HL-60/S4 (cell line): ENCODE results near the gene CCDC17.
"Not testable (repeated sequence)": the region's sequence is repeated elsewhere in the genome, so short reads cannot be mapped to it uniquely, and the experiment has no call there.

ENCODE experiments used
- in situ Hi-C: fragments of 300-500 bp; cut with MboI; formaldehyde crosslinking; loops from 2 replicates; pipeline ENCODE4 v1.14.3; 2022; ENCODE audit warnings: low sequenced_read_pairs

CCDC17 gene

DNA sequence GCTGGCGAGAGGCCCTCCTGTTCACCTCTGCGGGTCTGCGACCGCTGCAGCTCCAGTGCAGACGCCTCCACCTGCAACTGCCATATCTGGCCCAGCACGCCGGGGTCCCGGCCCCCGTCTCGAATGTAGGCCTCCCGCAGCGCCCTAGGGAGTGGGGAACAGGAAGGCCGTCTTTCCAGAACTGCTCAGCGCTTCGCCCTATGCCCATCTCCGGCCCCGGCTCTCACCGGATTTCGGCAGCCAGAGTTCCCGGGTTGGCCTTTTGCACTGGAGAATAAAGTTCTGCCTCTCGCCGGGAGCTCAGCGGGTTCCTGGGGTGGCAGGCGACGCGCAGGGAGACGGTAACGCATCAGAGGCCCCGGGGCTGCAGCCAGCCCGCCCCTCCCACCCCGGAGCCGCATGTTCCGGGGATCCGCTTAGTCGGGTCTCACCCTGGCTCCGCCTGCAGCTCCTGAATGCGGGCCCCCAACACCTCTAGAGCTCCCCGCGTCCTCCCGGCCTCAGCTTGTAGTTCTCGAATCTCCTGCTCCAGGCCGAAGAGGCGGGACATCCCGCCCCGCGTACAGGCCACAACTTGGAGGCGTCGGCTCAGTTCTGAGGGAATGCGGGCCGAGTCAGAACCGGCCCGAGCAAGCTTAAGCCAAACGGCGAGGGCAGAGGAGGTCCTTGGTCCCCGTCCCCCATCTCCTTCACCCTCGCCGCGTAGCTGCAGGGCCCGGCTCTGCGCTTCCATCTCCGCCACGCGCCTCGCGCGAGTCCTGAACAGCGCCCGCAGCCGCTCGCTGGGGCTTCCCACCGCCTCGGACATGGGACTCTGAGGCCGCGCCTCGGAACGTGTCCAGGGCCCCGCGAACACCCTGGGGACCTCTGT is 1.1 kb downstream of the CCDC17 start:
- in situ Hi-C loops = no loop called here

DNA sequence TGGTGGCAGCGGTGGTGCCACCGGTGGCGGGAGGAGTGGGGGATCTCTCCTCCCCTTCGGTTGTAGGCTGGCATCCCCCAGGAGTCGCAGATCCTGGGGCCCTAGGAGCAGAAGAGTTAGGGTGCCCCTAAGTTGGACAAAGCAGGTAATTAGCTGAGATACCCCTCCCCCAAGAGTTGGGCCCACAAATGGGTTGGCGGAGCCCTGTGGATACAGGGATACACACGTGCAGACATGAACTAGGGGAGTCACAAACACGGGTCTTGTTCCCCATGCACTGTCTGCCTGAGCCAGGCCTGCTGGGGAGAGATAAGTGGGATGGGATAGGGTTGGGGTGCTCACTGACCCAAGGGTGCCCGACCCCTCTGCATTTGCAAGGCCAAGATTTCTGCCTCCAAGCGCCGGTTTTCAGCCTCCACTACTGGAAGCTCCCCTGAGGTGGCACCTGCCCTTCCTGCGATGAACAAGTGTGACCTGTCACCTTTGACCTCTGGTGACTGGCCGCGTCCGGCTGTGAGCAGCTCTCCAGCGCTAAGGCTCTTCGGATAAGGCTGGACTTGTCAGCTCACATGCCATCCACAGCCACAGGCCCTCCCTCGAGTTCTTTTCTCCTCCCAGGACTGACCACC is 1.8 kb downstream of the CCDC17 start:
- in situ Hi-C loops = no loop called here

DNA sequence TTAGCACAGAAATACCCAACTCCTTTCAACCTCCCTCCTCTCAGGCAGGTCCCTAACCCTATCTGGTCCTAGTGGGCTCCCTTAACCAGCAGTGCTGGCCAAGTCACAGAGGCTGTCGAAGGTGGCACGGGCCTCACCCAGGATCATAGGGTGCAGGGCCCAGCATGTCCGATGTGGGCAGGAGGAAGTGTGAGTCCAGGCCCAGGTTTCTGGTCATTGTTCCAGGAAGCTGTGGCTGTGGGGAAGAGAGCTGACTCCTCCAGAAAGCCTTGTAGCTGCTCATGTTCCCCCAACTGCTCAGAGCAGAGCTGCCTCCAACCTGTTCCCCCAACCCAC is 2.4 kb downstream of the CCDC17 start:
- in situ Hi-C loops = no loop called here

DNA sequence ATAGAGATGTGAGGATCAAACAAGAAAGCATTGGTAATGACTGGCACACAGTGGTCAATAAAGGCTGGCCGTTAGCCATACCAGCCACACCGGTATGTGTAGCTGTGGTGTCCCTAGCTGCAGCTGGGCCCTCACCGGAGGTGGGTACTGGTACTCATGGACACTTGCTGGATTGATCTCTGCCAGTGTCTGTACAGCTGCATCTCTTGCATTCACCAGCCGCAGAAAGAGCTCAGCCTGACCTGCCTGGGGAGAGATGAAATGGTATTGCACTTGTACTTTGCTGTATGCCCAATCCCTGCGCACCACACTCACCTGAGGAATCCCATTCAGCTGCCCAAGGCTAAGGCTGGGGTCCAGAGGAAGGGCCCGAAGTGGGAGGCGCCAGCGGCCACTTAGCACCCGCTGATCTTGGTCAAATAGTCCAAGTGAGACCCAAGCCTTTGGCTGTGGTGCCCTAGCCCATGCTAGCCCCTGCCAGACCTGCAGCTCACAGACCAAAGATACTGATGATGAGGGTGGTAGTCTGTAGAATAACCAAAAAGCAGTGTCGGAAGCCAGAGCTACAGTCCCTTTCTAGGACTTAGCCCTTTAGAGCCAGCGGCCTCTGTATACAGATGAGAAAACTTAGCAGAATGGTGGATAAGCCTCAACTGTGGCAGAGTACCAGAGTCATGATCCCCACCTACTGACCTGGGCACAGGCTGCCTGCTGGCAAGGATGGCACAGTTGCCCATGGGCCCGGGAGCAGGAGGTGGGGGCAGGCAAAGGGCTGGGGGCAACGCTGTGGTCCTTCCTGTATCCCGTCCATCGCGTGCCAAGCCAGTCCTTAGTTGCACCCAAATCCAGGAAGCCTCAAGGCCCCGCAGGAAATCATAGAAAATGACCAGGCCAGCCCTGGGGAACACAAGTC is 3.0 kb downstream of the CCDC17 start:
- in situ Hi-C loops = no loop called here

- in situ Hi-C loops = no loop called here
Observed at GRCh38 chr1:45619149-45619921, 4.5 kb downstream of the CCDC17 start.

DNA sequence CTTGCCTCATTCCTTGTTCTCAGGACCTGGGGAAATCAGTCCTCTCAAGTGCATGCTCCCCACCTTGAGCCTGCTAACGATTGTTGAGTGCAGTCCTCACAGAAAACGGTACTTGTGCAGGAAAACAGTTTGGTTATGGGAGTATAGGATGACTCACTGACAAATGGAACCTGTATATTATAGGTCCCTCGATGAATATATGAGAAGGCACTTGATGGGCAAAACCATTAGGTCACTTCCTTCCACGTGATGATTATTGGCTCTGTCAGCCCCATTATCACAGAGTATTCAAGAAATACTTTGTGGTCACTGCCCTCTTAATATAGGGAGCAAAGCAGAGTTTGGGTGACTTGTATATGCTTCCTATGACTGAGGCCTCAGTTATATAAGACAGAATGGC is 6.2 kb downstream of the CCDC17 start:
- in situ Hi-C loops = no loop called here

DNA sequence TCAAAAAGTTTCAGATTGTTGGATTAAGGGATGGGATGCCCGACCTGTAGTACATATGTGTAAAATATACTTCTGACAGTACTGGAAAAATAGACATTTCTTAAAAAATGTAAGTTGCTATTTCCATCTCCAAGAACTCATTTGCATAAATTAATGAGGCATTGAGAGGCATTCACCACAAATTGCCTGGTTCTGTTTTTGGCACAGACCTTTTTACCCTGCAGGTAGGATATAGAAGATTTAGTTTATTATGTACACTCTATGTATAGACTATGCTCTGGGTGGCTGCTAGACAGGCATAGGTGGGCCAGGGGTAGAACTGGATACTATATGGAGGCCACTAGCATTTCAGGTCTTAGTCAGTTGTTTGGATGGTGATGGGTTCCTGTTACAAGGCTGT is 8.0 kb downstream of the CCDC17 start:
- in situ Hi-C loops = no loop called here

GRCh38 chr1:45612941-45613579 is 10.8 kb downstream of the CCDC17 start:
- in situ Hi-C loops = no loop called here

GRCh38 chr1:45610589-45611226 is 13.1 kb downstream of the CCDC17 start:
- in situ Hi-C loops = no loop called here

DNA sequence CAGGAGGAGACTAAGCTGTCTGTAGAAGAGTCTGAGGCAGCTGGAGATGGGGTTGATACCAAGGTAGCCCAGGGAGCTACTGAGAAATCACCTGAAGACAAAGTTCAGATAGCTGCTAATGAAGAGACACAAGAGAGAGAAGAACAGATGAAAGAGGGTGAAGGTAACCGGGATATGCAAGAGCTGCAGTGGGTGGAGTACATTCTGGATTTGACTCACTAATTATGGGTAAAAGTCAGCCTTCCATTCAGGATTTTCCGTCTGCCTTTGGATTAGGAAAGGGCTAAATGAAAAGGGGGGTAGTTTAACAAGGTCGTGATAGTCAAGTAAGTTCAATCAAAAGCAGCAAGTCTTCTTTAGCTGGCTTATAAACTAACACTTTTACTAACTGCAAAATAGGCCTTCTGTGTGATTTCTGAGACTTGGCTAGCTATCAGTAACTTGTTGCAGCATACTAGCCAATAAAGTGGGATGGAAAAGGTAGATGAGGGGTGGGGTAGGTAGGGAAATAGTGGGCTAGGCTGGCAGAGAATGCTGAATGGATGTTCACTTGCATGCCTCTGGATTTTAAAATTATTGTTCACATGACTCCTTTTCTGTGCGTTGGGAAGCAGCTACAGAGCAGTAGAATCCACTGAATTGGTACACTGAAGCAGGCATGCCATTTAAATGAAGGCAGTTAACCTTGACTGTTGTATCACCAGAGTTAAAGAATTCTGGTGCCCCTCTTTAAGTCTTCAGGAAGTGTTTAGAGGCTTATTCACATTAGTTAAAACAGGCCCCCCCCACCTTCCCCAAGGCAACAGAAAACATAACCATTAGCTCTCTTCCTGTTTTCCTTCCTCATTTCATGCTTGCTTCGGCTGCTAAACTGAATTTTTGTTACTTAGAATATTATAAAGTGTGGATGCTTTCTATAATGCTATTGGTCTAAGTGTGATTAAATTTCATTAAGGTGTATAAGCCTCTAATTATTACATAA is 15.4 kb downstream of the CCDC17 start:
- in situ Hi-C loops = no loop called here

- in situ Hi-C loops = no loop called here
Observed at GRCh38 chr1:45607404-45608074, 16.3 kb downstream of the CCDC17 start.

- in situ Hi-C loops = no loop called here
Observed at GRCh38 chr1:45604239-45604638, 19.6 kb downstream of the CCDC17 start.

GRCh38 chr1:45596765-45597164 is 27.1 kb downstream of the CCDC17 start:
- in situ Hi-C loops = not testable (repeated sequence)

- in situ Hi-C loops = no loop called here
Observed at GRCh38 chr1:45594412-45594811, 29.4 kb downstream of the CCDC17 start.

GRCh38 chr1:45589861-45590260 is 34.0 kb downstream of the CCDC17 start:
- in situ Hi-C loops = no loop called here

- in situ Hi-C loops = no loop called here
Observed at GRCh38 chr1:45586769-45587168, 37.1 kb downstream of the CCDC17 start.

DNA sequence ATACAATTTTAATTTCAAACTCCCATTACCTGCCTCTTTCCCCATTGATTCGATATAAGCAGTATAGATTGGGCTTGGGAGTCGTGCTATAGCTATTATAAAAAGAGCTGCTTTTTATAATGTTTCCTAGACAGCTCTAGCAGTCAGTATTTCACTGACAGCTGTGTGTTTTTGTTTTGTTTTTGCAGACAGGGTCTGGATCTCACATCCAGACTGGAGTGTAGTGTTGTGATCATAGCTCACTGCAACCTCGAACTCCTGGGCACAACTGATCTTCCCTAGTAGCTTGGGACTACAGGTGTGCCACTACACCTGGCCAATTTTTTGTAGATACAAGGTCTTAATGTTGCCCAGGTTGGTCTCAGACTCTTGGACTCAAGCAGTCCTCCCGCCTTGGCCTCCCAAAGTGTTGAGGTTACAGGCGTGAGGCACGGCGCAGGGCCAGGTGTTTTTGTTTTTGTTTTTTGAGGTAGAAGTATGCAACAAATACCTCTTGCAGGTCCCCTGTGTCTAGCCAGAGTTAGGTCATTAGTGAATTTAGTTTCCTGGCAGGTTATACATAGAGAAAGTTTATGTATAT is 38.3 kb downstream of the CCDC17 start:
- in situ Hi-C loops = no loop called here

DNA sequence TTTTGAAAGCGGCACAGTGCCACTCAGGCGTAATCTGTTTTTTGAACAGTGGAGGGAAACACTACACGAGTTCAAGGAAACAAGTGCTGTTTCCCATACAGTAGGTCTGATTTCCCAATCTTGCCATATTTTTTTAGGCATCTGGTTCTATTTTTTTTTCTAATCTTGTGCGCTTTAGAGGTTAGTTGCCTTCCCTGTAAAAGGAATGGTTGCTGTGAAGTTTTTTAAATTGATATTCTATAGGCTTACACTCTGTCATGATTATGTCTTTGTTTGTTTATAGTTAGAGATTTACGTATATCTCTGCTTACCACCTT is 38.8 kb downstream of the CCDC17 start:
- in situ Hi-C loops = no loop called here
